Measurements from ENCODE around the gene DVL2.

The DVL2 gene

GRCh38 chr17:7195971-7196370, 38.3 kb downstream of the DVL2 start:
- no peak for TF ChIP-seq CTCF (conservative IDR thresholded peaks at IDR 0.05)
- no peak overlapping the region for H3K27ac ChIP-seq

- no peak overlapping the region for H3K27ac ChIP-seq
- TF ChIP-seq CTCF (conservative IDR thresholded peaks at IDR 0.05), result no peak
These were observed 41.9 kb downstream of the DVL2 start for GRCh38 chr17:7192271-7192937.

GRCh38 chr17:7191571-7192270, 42.6 kb downstream of the DVL2 start:
- H3K27ac ChIP-seq, result no peak overlapping the region
- TF ChIP-seq CTCF (conservative IDR thresholded peaks at IDR 0.05), result no peak

- no peak for TF ChIP-seq CTCF (conservative IDR thresholded peaks at IDR 0.05)
- H3K27ac ChIP-seq, result no peak overlapping the region
These were observed 43.2 kb downstream of the DVL2 start for GRCh38 chr17:7191069-7191468.

- TF ChIP-seq CTCF (conservative IDR thresholded peaks at IDR 0.05), result no peak
These were observed 43.9 kb downstream of the DVL2 start for GRCh38 chr17:7190276-7190917.

GRCh38 chr17:7186241-7186640, 48.1 kb downstream of the DVL2 start:
- no peak for TF ChIP-seq CTCF (conservative IDR thresholded peaks at IDR 0.05)
- H3K27ac ChIP-seq, result no peak overlapping the region

More at GRCh38 chr17:7190276-7190917, 43.9 kb downstream of the DVL2 start:
- H3K27ac ChIP-seq, result no peak overlapping the region

GRCh38 chr17:7184647-7185046, 49.7 kb downstream of the DVL2 start:
- H3K27ac ChIP-seq, result peak overlapping the region; percentile 34; the same call in 1 of the 2 replicates
- no peak for TF ChIP-seq CTCF (conservative IDR thresholded peaks at IDR 0.05)

All from VCaP (cell line).